HPDE6-E6E7 (cell line): ENCODE data around the gene SHROOM3.
"Not testable (repeated sequence)": the region's sequence is repeated elsewhere in the genome, so short reads cannot be mapped to it uniquely, and the experiment has no call there.

Experiments
- DNase-seq: peaks from one replicate; pipeline ENCODE4 v3.0.0; 2011; ENCODE audit warnings: missing footprints; ENCODE audit errors: extremely low spot score

Gene SHROOM3

GRCh38 chr4:76592460-76592859, 157.4 kb downstream of the SHROOM3 start:
- no peak for DNase-seq

GRCh38 chr4:76594173-76594572, 159.1 kb downstream of the SHROOM3 start:
- no peak for DNase-seq

DNA sequence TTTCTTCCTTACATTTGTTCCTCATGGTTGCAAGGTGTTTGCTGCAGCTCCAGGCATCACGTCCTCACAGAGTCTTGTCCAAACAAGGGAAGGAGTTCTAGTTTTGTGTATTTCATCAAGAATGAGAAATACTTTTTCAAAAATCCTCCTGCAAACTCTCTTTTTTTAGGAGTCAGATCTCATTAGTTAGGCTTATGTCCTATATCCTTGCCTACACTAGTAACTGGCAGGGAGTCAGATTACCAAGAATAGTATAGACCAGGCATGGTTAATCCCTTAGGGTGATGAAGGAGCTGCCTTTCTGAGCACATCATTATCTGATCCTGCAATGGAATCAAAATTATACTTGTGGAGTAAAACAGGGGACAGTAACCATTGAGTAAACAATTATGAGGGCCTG, 160.4 kb downstream of the SHROOM3 start:
- no peak for DNase-seq

- DNase-seq, result no peak
Observed at GRCh38 chr4:76596713-76597112, 161.7 kb downstream of the SHROOM3 start.

DNA sequence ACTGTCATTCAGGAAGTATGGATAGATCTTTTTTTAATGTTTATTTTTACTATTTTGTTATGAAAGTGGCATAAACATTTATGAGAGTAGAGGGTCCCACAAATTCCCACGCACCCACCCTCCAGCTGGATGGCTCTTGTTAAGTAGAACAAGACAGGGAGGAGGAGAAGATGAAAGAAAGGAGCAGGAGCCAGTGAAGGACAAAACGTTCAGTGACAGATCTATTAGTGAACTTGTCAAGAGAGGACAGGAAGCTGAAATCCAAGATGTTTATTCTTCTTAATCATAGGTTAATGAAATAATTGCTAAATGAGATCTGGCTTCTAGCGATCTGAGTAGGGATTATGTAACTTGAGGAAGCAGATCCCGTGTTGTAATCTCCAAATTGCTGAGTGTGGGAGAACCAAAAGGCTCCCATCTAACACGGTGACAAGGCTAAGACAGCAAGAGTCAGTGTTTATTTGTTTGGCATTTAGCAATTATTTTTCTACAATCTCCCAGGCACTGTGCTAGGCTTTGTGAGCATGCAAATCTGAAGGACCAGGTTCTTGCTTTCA, 162.5 kb downstream of the SHROOM3 start:
- DNase-seq, result no peak

- DNase-seq, result no peak
Observed at GRCh38 chr4:76600447-76600846, 165.4 kb downstream of the SHROOM3 start.

DNA sequence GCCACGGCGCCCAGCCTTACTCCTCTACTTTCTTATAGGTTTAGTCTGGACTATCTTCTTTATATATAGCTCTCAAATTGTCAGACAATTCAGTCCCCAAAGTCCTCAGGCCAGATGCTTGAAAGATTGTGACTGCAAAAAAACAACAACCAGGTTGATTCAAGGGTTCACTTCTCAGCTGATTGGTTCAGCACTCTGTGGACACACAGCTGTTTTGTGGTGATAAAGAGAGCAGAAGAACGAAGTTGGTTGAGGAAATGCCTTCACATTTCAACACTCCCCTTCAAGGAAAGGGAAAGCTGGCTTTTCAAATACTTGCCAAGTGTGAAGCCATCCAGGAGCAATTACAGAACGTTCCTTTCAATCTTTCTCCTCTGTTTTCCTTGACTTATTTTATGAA, 166.8 kb downstream of the SHROOM3 start:
- no peak for DNase-seq

DNA sequence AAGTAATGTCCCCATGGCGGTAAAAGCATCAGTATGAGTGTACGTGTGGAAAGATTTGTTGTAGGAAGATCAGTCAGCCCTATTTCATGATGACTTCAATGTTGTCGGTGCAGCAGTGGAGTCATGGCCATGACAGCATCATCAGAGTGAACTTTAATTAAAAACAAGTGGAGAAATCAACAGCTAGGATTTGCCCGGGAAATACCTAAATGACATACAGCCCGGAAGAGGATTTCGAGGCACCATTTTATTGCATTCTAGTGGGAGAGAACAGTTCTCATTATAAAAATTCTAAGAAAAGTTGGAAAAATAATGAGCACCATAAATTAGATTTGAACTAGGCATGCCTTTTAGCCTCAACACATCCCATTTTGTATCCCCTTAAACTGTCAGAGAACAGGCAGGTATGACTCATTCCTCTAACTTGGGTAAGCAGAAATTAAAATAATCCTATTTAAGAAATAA, 170.1 kb downstream of the SHROOM3 start:
- no peak for DNase-seq

DNA sequence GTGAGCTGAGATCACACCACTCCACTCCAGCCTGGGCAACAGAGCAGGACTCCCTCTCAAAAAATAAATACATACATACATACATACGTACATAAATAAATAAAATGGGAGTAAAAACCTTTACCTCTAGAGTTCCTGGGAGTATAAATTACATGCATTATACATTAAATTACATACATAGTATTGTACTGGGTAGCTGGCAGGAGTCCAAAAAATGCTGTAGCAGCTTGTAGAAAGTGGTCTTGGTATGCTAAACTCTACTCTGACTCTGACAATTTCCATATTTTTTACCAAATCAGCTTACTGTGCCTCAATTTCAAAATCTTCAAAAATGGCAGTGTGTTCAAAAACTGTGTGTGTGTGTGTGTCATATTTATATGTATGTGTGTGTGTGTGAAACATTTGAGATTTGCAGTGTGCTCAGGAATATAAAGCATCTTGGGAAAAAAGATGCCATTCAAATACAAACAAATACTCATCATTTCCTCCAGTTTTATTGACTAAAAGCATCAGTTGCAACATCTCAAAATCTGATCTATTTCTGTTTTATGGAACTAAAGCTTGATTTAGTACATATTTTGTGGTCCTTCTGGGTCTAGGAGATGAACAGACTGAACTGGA, 171.7 kb downstream of the SHROOM3 start:
- no peak for DNase-seq

DNA sequence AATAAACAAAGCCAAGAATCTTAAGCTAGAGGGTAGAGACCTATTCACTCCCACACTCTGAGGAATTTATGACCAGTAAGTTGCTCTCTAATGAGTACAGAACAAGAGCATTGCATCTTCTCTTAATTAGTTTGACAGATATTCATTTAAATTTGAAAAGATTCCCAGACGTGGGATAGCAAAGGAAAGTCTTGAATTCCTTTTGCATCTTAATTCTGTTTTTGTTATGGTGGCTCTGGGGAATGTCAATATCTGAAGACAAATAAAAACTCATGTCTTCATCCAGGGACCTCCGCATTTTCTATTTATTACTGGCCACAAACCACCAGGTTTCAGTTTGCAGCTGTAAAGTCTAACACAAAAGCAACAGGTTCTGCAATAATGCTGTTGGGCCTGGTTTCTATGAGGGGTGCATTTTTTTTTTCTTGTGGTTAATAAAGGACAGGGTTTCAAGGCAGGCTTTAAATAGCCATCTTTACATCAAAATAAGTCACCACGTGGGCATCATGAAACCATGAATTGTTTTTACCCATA, 172.3 kb downstream of the SHROOM3 start:
- no peak for DNase-seq

DNA sequence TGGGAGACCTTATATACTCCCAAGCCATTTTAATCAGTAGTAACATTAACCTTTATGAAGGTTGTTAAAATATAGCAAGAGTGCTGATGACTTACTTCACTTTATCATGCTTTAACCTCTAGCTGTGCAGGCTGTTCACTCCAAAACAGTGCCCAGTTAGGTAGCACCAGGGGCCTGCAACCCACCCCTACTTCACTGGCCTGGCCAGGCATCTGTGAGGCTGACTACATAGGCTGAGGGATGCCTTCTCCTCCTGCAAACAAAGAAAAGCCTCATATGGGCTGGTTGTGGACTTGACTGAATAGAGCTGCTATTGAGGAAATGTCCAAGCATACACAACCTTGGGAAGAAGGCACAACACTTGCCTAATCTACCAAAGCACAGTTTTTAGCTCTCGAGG, 172.8 kb downstream of the SHROOM3 start:
- DNase-seq, result no peak

DNA sequence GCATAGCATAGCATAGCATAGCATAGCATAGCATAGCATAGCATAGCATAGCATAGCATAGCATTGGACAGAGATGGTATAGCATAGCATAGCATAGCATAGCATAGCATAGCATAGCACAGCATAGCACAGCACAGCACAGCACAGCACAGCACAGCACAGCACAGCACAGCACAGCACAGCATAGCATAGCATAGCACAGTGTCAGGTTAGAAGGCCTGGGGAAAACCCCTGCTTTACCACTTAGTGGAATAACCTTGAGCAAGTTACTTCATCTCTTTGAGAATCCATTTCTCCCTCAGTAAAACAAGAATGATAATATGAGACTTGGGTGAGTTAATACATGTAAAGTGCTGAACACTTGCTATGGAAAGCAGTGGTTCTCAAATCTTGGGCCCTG, 173.5 kb downstream of the SHROOM3 start:
- not testable (repeated sequence) for DNase-seq

- DNase-seq, result no peak
Observed at GRCh38 chr4:76610751-76611547, 175.9 kb downstream of the SHROOM3 start.

DNA sequence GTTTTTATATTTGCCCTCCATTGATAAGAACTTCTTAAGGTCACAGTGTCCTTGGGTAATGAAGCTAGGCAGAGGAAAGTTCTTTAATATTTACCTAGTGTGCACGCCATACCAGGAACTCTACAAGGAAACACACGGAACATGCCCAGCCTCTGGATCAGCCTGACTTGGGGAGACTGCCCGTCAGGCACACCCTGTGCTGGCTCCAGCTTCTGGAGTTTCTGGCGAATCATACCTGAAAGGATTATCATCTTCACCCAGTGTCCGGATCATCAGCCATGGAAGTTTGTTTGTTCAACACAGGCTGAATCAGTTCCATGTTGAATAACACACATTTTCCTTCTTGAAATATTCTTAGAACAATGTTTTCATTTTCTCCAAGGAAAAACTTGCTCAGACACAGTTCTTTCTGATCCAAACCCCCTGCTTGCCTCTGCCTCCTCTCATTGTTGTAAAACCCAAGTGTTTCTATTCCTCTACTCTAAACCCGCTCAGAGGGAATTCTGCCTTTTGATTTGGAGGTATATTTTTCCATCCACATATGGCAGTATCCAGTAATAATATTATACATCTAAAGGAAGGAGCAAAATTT, 176.7 kb downstream of the SHROOM3 start:
- no peak for DNase-seq

GRCh38 chr4:76614589-76614988, 179.6 kb downstream of the SHROOM3 start:
- DNase-seq, result no peak

GRCh38 chr4:76615999-76616398, 181.0 kb downstream of the SHROOM3 start:
- DNase-seq, result no peak

GRCh38 chr4:76616526-76616925, 181.5 kb downstream of the SHROOM3 start:
- DNase-seq, result no peak

DNA sequence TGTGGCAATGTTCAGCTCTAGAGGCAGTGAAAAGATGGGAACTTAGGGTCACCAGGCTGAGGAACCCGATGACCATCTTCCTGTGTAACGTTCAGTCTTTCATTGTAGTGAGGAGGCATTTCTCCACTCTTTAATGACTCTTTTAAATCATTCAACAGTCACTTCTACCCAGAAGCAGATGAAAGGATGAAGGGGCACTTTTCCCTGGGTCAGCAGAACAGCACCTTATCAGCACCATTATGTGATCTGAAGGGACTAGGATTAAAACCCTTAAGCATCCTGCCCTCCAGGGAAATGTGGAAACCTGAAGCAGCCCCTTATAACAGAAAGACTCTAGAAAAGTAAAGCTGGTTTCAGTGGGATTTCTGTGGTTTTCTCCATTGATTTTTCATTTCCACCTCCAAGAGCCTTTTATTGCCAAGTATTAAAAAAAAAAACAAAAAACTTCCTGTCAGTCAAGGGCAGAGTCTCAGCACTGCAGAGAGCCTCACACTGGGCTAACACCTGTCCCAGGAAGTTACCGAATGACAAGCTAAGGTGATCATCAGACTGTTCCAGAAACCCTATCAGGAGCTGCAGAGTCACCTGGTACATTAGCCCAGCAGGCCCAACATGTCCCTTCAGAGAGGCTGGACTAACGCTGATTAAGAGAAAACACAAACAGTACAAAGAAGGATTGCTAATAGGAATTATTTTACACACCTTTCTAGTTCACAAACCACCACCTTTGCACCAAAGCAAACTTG, 185.9 kb downstream of the SHROOM3 start:
- DNase-seq, result no peak

GRCh38 chr4:76622126-76622525, 187.1 kb downstream of the SHROOM3 start:
- peak; percentile 87 for DNase-seq

DNA sequence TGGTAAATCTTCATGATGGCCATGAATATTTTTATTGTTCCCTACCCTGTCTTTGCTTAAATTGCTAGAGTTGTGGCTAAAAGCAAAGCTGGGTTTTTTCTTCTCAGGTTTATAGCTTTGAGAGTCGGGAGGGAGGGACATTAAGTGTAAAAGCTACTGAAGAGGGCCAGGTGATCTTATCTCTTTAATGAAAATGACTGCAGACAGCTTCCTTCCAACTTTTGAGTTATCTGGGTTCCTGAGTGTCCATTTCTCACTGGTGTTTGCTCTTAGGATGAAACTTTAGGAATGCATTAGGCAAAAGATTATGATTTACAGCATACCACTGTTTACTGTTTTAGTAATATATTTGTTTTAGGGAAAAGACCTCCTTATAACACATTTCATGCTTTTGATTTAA, 187.7 kb downstream of the SHROOM3 start:
- DNase-seq, result no peak

- no peak for DNase-seq
Observed at GRCh38 chr4:76623217-76624045, 188.4 kb downstream of the SHROOM3 start.
